NB4 (cell line): ENCODE data around the gene SGO2.

ENCODE experiments used
- DNase-seq: peaks from one replicate; pipeline ENCODE4 v3.0.0; 2010; ENCODE audit warnings: low read depth
- H3K4me3 ChIP-seq: one replicate; pipeline ENCODE4 v1.5.1; 2011; ENCODE audit warnings: mild to moderate bottlenecking, low read depth, low read length, moderate library complexity
- MYC ChIP-seq: IDR thresholded peaks from 2 replicates; pipeline ENCODE4 v1.6.1; 2011; ENCODE audit warnings: low read depth, low read length
- POLR2A ChIP-seq: IDR thresholded peaks from 2 replicates; pipeline ENCODE4 v1.6.1; 2011; ENCODE audit warnings: mild to moderate bottlenecking; ENCODE audit not compliant: insufficient read length; ENCODE audit errors: extremely low read depth
- TF ChIP-seq, protein P1 (sequence below): IDR thresholded peaks from 2 replicates; pipeline ENCODE4 v1.6.1; 2011; ENCODE audit warnings: low read depth, low read length
- TF ChIP-seq, protein P2 (sequence below): IDR thresholded peaks from one replicate; pipeline ENCODE4 v1.5.1; 2012; ENCODE audit warnings: low read depth, low read length

The SGO2 gene

GRCh38 chr2:200585730-200586643 lies 60.0 kb downstream of the SGO2 start, which contains the start of gene AOX1:
AOX1 (plus strand) TSS chr2:200586014; CDS start chr2:200586109, 95 bp downstream.
- no peak within 1 kb of the TSS for H3K4me3 ChIP-seq

GRCh38 chr2:200586644-200586975 lies 60.6 kb downstream of the SGO2 start:
- TF ChIP-seq MYC (no peak), POLR2A (no peak)
- TF ChIP-seq, protein P1, sequence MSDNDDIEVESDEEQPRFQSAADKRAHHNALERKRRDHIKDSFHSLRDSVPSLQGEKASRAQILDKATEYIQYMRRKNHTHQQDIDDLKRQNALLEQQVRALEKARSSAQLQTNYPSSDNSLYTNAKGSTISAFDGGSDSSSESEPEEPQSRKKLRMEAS = no peak
- TF ChIP-seq, protein P2, sequence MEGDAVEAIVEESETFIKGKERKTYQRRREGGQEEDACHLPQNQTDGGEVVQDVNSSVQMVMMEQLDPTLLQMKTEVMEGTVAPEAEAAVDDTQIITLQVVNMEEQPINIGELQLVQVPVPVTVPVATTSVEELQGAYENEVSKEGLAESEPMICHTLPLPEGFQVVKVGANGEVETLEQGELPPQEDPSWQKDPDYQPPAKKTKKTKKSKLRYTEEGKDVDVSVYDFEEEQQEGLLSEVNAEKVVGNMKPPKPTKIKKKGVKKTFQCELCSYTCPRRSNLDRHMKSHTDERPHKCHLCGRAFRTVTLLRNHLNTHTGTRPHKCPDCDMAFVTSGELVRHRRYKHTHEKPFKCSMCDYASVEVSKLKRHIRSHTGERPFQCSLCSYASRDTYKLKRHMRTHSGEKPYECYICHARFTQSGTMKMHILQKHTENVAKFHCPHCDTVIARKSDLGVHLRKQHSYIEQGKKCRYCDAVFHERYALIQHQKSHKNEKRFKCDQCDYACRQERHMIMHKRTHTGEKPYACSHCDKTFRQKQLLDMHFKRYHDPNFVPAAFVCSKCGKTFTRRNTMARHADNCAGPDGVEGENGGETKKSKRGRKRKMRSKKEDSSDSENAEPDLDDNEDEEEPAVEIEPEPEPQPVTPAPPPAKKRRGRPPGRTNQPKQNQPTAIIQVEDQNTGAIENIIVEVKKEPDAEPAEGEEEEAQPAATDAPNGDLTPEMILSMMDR = no peak
- no peak overlapping the region for H3K4me3 ChIP-seq

More at GRCh38 chr2:200585730-200586643, 60.0 kb downstream of the SGO2 start, which contains the start of gene AOX1:
- DNase-seq = no peak
- TF ChIP-seq, protein P2 = no peak
- TF ChIP-seq POLR2A = no peak
- TF ChIP-seq MYC = no peak
- TF ChIP-seq, protein P1 = no peak

GRCh38 chr2:200587007-200587616 lies 61.1 kb downstream of the SGO2 start:
- no peak overlapping the region for H3K4me3 ChIP-seq
- TF ChIP-seq, protein P2 = no peak
- TF ChIP-seq MYC (no peak), POLR2A (no peak)
- TF ChIP-seq, protein P1 = no peak
- no peak for DNase-seq

More at GRCh38 chr2:200586644-200586975, 60.6 kb downstream of the SGO2 start:
- no peak for DNase-seq

GRCh38 chr2:200588076-200588678 lies 62.2 kb downstream of the SGO2 start:
- TF ChIP-seq MYC (no peak), POLR2A (no peak)
- TF ChIP-seq, protein P2 = no peak
- H3K4me3 ChIP-seq = no peak overlapping the region

GRCh38 chr2:200590090-200590489 lies 64.1 kb downstream of the SGO2 start:
- DNase-seq = no peak
- H3K4me3 ChIP-seq = no peak overlapping the region
- TF ChIP-seq, protein P1 = no peak
- no peak for TF ChIP-seq POLR2A
- TF ChIP-seq, protein P2 = no peak
- no peak for TF ChIP-seq MYC

More at GRCh38 chr2:200588076-200588678, 62.2 kb downstream of the SGO2 start:
- DNase-seq = no peak
